ENCODE data around the gene TOMM20.

- TF ChIP-seq CTCF (IDR thresholded peaks at IDR 0.05 in 2 of 3, conservative IDR thresholded peaks at IDR 0.05 in 1 of 3; ENCODE audit: borderline replicate concordance in 1 of 3, insufficient read depth in 1 of 3, low read depth in 2 of 3, low read length in 2 of 3) = no peak
- TF ChIP-seq SRF (IDR thresholded peaks at IDR 0.05; ENCODE audit: low read depth) = no peak
- TF ChIP-seq POLR2AphosphoS5 (IDR thresholded peaks at IDR 0.05; ENCODE audit: low read depth, low read length) = no peak
- no peak for TF ChIP-seq EZH2 (IDR thresholded peaks at IDR 0.05)
- TF ChIP-seq ELF1 (IDR thresholded peaks at IDR 0.05; ENCODE audit: borderline replicate concordance, low read depth) = no peak
- TF ChIP-seq ZNF274 (IDR thresholded peaks at IDR 0.05; ENCODE audit: low read depth, low read length) = no peak
These were observed 55.2 kb downstream of the TOMM20 start for GRCh38 chr1:235073331-235073967.
